GM19035 (cell line): ENCODE data around the gene FNBP1.
"Not testable (repeated sequence)": the region's sequence is repeated elsewhere in the genome, so short reads cannot be mapped to it uniquely, and the experiment has no call there.

ENCODE experiments used
- ATAC-seq: cut with Tn5 transposase; IDR thresholded peaks from one replicate; pipeline ENCODE4 v1.9.1; 2021; ENCODE audit not compliant: unreplicated experiment

Gene FNBP1

DNA sequence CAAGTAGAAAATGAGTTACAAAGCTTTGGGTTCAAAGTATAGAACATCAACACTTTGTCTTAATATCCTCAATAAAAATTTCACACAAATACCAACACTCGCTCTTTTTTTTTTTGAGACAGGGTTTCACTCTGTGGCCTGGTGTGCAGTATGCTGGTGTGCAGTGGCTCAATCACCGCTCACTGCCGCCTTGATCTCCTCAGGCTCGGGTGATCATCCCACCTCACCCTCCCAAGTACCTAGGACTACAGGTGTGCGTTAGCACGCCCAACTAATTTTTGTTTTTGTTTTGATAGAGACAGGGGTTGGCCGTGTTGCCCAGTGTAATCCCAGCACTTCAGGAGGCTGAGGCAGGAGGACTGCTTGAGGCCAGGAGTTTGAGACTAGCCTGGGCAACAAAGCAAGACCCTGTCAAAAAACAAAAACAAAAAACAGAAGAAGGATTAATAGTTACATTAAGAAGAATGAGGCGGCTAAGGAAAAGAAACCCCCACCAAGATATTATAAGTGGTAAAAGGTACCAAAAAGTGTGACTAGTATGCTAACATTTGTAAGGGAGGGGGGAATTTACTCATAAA lies 20.3 kb downstream of the FNBP1 start:
- ATAC-seq: no peak

DNA sequence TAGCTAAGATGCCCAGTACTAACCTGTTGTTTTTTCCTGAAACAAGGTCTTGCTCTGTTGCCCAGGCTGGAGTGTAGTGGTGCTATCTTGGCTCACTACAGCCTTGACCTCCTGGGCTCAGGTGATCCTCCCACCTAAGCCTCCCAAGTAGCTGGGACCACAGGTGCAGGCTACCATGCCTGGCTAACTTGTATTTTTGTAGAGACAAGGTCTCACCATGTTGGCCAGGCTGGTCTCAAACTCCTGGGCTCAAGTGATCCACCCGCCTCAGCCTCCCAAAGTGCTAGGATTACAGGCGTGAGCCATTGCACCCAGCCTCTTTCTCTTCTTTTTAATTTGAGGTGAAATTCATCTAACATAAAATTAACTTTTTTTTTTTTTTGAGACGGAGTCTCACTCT lies 21.1 kb downstream of the FNBP1 start:
- ATAC-seq: not testable (repeated sequence)

GRCh38 chr9:130021123-130021522 lies 21.9 kb downstream of the FNBP1 start:
- no peak for ATAC-seq

DNA sequence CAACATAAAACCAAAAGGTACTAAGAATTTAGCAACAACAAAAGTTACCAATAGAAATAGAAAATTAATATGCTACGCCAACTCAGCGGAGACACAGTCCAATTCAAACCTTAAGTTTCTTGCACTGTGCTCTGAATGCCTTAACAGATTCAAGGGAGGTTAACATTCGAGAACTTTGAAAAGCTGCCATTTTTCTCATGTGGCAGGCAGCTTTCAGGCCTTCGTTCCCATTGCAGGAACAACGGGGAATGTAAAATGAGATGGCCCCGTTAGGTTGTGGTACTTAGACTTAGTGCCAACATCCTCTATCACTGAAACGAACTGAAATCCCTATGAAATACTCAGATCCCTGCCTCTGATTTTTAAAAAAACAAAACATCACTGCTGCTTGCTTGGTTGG lies 22.4 kb downstream of the FNBP1 start:
- ATAC-seq: no peak

GRCh38 chr9:130018265-130018664 lies 24.7 kb downstream of the FNBP1 start:
- no peak for ATAC-seq

- not testable (repeated sequence) for ATAC-seq
Measured at GRCh38 chr9:130017510-130017909, 25.5 kb downstream of the FNBP1 start.

- no peak for ATAC-seq
Measured at GRCh38 chr9:130017076-130017475, 25.9 kb downstream of the FNBP1 start.

- ATAC-seq: no peak
Measured at GRCh38 chr9:130015353-130016019, 27.5 kb downstream of the FNBP1 start.

DNA sequence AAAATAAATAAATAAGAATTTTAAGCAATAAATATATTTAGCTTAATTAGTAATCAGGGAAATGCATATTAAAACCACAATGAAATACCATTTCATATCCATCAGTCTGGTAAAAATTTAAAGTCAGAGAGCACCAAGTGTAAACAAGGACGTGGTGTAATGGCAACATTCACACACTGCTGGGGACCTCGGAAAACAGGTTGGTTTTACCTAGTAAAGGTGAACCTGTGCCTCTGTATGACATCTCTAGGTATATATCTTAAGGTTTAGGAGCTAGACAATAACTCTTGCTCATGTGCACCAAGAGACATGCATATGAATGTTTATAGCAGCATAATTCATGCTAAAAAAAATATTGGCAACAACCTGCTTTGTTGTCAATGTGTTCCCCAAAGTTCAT lies 29.7 kb downstream of the FNBP1 start:
- no peak for ATAC-seq

- ATAC-seq: peak; percentile 40
Measured at GRCh38 chr9:130010151-130010988, 32.6 kb downstream of the FNBP1 start.

GRCh38 chr9:130009546-130009945 lies 33.4 kb downstream of the FNBP1 start:
- ATAC-seq: not testable (repeated sequence)

GRCh38 chr9:130008538-130008937 lies 34.5 kb downstream of the FNBP1 start:
- no peak for ATAC-seq

DNA sequence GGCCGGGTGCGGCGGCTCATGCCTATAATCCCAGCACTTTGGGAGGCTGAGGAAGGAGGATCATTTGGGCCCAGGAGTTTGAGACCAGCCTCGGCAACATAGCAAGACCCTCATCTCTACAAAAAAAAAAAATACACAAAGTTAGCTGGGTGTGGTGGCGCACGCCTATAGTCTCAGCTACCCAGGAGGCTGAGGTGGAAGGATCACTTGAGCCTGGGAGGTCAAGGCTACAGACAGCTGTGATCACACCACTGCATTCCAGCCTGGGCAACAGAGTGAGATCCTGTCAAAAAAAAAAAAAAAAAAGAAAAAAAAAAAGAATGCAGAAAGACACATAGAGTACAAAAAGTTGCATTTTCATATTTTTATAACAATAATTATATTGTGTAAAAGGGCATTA lies 36.0 kb downstream of the FNBP1 start:
- ATAC-seq: not testable (repeated sequence)

DNA sequence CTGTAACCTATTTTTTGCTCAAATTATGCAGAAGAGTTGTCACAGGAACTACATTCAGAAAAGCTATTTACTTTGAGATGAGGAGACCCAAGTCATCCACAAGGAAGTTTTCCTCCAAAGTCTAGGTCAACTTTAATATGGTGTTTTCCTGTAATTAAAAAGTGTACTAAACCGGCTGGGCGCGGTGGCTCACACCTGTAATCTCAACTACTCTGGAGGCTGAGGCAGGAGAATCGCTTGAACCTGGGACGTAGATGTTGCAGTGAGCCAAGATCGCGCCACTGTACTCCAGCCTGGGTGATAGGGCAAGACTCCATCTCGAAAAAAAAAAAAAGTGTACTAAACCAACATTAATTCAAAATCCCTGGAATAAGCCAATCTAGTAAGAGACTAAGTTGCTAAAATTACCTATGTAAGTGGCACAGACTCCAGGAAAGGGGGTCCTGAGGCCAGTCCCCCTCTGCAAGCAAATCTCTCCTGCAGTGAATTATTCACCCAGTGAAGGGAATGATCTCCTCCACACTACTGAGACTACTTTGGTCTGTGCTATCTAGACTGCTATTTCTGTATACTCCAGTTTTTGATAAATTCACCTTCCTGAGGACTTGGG lies 38.9 kb downstream of the FNBP1 start:
- no peak for ATAC-seq

GRCh38 chr9:130002320-130002719 lies 40.7 kb downstream of the FNBP1 start:
- ATAC-seq: no peak

GRCh38 chr9:130001190-130001589 lies 41.8 kb downstream of the FNBP1 start:
- ATAC-seq: no peak

GRCh38 chr9:129999141-129999510 lies 43.9 kb downstream of the FNBP1 start:
- ATAC-seq: no peak

DNA sequence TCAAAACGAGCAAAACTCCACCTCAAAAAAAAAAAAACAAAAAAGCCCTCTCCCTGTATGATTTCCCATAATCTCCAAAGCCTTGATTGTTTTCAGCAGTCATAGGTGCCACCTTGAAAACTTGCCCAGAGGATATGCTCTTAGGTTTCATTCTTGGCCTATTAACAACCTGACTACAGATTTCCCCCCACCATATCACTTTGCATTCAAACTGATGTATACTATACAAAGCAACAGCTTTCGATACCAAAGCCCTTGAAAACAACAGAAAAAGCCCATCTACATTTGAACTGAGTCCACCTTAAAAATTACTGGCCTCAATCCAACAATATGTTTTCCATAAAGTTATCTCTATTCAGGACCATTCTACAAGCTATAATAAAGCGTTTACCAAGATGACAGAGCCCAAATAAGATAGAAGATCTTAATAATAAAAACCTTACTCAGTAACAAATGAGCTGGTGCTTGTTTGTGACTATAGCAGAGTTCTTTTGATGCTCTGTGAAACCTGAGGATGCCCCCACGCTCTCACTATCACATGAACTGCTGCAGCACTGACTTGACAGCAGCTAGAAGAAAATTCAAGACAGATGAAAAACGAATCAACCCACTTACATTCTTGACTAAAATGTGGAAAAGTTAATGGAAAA lies 44.4 kb downstream of the FNBP1 start:
- no peak for ATAC-seq

GRCh38 chr9:129997706-129998105 lies 45.3 kb downstream of the FNBP1 start:
- not testable (repeated sequence) for ATAC-seq

- ATAC-seq: no peak
Measured at GRCh38 chr9:129996161-129996830, 46.7 kb downstream of the FNBP1 start.
